Karpas-422 (cell line): ENCODE results near the gene NATD1. TPM values are rescaled to one million over a fixed set of nuclear protein-coding genes. Genes with fewer than 3 reads are reported as not detected.

Experiments used
- DNase-seq: peaks from one replicate; pipeline ENCODE4 v3.0.0-alpha.2; 2015
- H2AFZ ChIP-seq: fragments of 200-600 bp; sonication (generic); 2 replicates; pipeline ENCODE4 v1.6.1; 2014; ENCODE audit warnings: antibody characterized with exemption, low read length, mixed read lengths
- H3K27ac ChIP-seq: fragments of 200-600 bp; sonication (generic); 2 replicates; pipeline ENCODE4 v1.5.1; 2014; ENCODE audit warnings: mild to moderate bottlenecking, low read length, moderate library complexity
- H3K27me3 ChIP-seq: fragments of 200-600 bp; sonication (generic); 2 replicates; pipeline ENCODE4 v1.6.1; 2014; ENCODE audit warnings: low read length, mixed read lengths
- H3K36me3 ChIP-seq: fragments of 200-600 bp; sonication (generic); 2 replicates; pipeline ENCODE4 v1.6.1; 2014; ENCODE audit warnings: low read length, mixed read lengths; ENCODE audit not compliant: insufficient read depth
- H3K4me1 ChIP-seq: fragments of 200-600 bp; sonication (generic); 2 replicates; pipeline ENCODE4 v1.6.1; 2014; ENCODE audit warnings: mild to moderate bottlenecking, low read length, mixed read lengths
- H3K4me2 ChIP-seq: fragments of 200-600 bp; sonication (generic); 2 replicates; pipeline ENCODE4 v1.6.1; 2014; ENCODE audit warnings: low read length, low read depth, mild to moderate bottlenecking; ENCODE audit not compliant: poor library complexity, severe bottlenecking
- H3K4me3 ChIP-seq: fragments of 200-600 bp; sonication (generic); 2 replicates; pipeline ENCODE4 v1.5.1; 2014; ENCODE audit warnings: mild to moderate bottlenecking, antibody characterized with exemption, low read length, mixed read lengths
- H3K79me2 ChIP-seq: fragments of 200-600 bp; sonication (generic); 2 replicates; pipeline ENCODE4 v1.6.1; 2014; ENCODE audit warnings: mild to moderate bottlenecking, low read length, mixed read lengths
- H3K9ac ChIP-seq: fragments of 200-600 bp; sonication (generic); 2 replicates; pipeline ENCODE4 v1.6.0; 2014; ENCODE audit warnings: low read length
- H3K9me2 ChIP-seq: fragments of 200-600 bp; sonication (generic), shearing (Covaris generic); replicated peaks from 2 replicates; pipeline ENCODE4 v1.6.0; 2014; ENCODE audit warnings: mild to moderate bottlenecking, low read length, moderate library complexity; ENCODE audit not compliant: insufficient read depth
- H3K9me3 ChIP-seq: fragments of 300-700, 200-600 bp; sonication (generic); 2 replicates; pipeline ENCODE4 v1.6.1; 2014; ENCODE audit warnings: low read length, mixed read lengths
- H4K20me1 ChIP-seq: fragments of 200-600 bp; sonication (generic); 2 replicates; pipeline ENCODE4 v1.6.1; 2014; ENCODE audit warnings: mild to moderate bottlenecking, antibody characterized with exemption, low read length, low read depth; ENCODE audit not compliant: insufficient read depth
- total RNA-seq: library from RNA; depleted of rRNA; stranded (reverse); fragments of >200 nt; shearing (Covaris generic); gene quantifications from 2 replicates; pipeline ENCODE4 v1.2.3, GENCODE V29; 2014; ENCODE audit warnings: low replicate concordance

Gene NATD1
- total RNA-seq, 1 experiment from 2014 or later, result 0.45 TPM

- peak overlapping the region; percentile 83 for H3K4me2 ChIP-seq
- H2AFZ ChIP-seq, result peak overlapping the region; percentile 39; the same call in 1 of the 2 replicates
- peaks cover 95% of the 10 kb centered on the region for H3K79me2 ChIP-seq
- DNase-seq, result peak; percentile 79
- peak overlapping the region; percentile 79 for H3K4me3 ChIP-seq
- no peaks in the 10 kb centered on the region for H3K9me2 ChIP-seq
- H3K9ac ChIP-seq, result peak overlapping the region; percentile 96
- H3K9me3 ChIP-seq, result no peaks in the 10 kb centered on the region
- H3K36me3 ChIP-seq, result peaks cover 21% of the 10 kb centered on the region; the same call in 1 of the 2 replicates
- no peaks in the 10 kb centered on the region for H3K27me3 ChIP-seq
- peaks cover 29% of the 10 kb centered on the region for H3K4me1 ChIP-seq
- peak overlapping the region; percentile 63 for H3K27ac ChIP-seq
- H4K20me1 ChIP-seq, result peaks cover 38% of the 10 kb centered on the region; the same call in 1 of the 2 replicates
Observed at GRCh38 chr17:21213638-21214014, 39.6 kb downstream of the NATD1 start.

- Histone ChIP-seq H3K4me3 (peak overlapping the region; percentile 79), H3K27ac (peak overlapping the region; percentile 63), H3K4me2 (peak overlapping the region; percentile 83), H3K9me2 (no peaks in the 10 kb centered on the region), H3K9ac (peak overlapping the region; percentile 96), H4K20me1 (peaks cover 40% of the 10 kb centered on the region; the same call in 1 of the 2 replicates), H3K9me3 (no peaks in the 10 kb centered on the region), H3K4me1 (peaks cover 29% of the 10 kb centered on the region), H3K36me3 (peaks cover 21% of the 10 kb centered on the region; the same call in 1 of the 2 replicates), H3K27me3 (no peaks in the 10 kb centered on the region), H3K79me2 (peaks cover 93% of the 10 kb centered on the region), H2AFZ (no peak overlapping the region)
- DNase-seq, result no peak
Observed at GRCh38 chr17:21212826-21213637, 40.2 kb downstream of the NATD1 start.

GRCh38 chr17:21211825-21212479 lies 41.3 kb downstream of the NATD1 start:
- Histone ChIP-seq H4K20me1 (peaks cover 40% of the 10 kb centered on the region; the same call in 1 of the 2 replicates), H3K4me3 (peak overlapping the region; percentile 79; the same call in 1 of the 2 replicates), H3K4me1 (peaks cover 29% of the 10 kb centered on the region), H2AFZ (no peak overlapping the region), H3K79me2 (peaks cover 91% of the 10 kb centered on the region), H3K9me2 (no peaks in the 10 kb centered on the region), H3K9ac (peak overlapping the region; percentile 96), H3K4me2 (peak overlapping the region; percentile 83), H3K9me3 (no peaks in the 10 kb centered on the region), H3K27ac (no peak overlapping the region), H3K27me3 (no peaks in the 10 kb centered on the region), H3K36me3 (peaks cover 18% of the 10 kb centered on the region; the same call in 1 of the 2 replicates)
- DNase-seq, result no peak

- no peak overlapping the region for H3K27ac ChIP-seq
- no peak overlapping the region for H3K4me3 ChIP-seq
- H3K9ac ChIP-seq, result no peak overlapping the region
- H3K27me3 ChIP-seq, result no peaks in the 10 kb centered on the region
- H2AFZ ChIP-seq, result no peak overlapping the region
- H4K20me1 ChIP-seq, result peaks cover 43% of the 10 kb centered on the region; the same call in 1 of the 2 replicates
- no peak for DNase-seq
- H3K9me2 ChIP-seq, result no peaks in the 10 kb centered on the region
- H3K9me3 ChIP-seq, result no peaks in the 10 kb centered on the region
- peaks cover 15% of the 10 kb centered on the region; the same call in 1 of the 2 replicates for H3K36me3 ChIP-seq
- H3K79me2 ChIP-seq, result peaks cover 91% of the 10 kb centered on the region
- no peak overlapping the region for H3K4me2 ChIP-seq
- H3K4me1 ChIP-seq, result peaks cover 23% of the 10 kb centered on the region
Observed at GRCh38 chr17:21210411-21211076, 42.7 kb downstream of the NATD1 start.

GRCh38 chr17:21209511-21210175 lies 43.6 kb downstream of the NATD1 start:
- DNase-seq, result no peak
- Histone ChIP-seq H3K9ac (no peak overlapping the region), H3K4me1 (peaks cover 16% of the 10 kb centered on the region), H2AFZ (no peak overlapping the region), H3K79me2 (peaks cover 91% of the 10 kb centered on the region), H4K20me1 (peaks cover 51% of the 10 kb centered on the region; the same call in 1 of the 2 replicates), H3K9me2 (no peaks in the 10 kb centered on the region), H3K27me3 (no peaks in the 10 kb centered on the region), H3K9me3 (no peaks in the 10 kb centered on the region), H3K36me3 (peaks cover 15% of the 10 kb centered on the region; the same call in 1 of the 2 replicates), H3K4me2 (no peak overlapping the region), H3K27ac (no peak overlapping the region), H3K4me3 (no peak overlapping the region)

GRCh38 chr17:21208352-21208751 lies 44.9 kb downstream of the NATD1 start:
- H3K4me2 ChIP-seq, result no peak overlapping the region
- H3K4me3 ChIP-seq, result no peak overlapping the region
- H3K9me3 ChIP-seq, result no peaks in the 10 kb centered on the region
- H2AFZ ChIP-seq, result no peak overlapping the region
- H4K20me1 ChIP-seq, result peaks cover 55% of the 10 kb centered on the region; the same call in 1 of the 2 replicates
- no peak for DNase-seq
- no peaks in the 10 kb centered on the region for H3K27me3 ChIP-seq
- H3K79me2 ChIP-seq, result peaks cover 93% of the 10 kb centered on the region
- no peak overlapping the region for H3K27ac ChIP-seq
- peaks cover 15% of the 10 kb centered on the region; the same call in 1 of the 2 replicates for H3K36me3 ChIP-seq
- peaks cover 16% of the 10 kb centered on the region for H3K4me1 ChIP-seq
- no peak overlapping the region for H3K9ac ChIP-seq
- H3K9me2 ChIP-seq, result no peaks in the 10 kb centered on the region

- peaks cover 47% of the 10 kb centered on the region; the same call in 1 of the 2 replicates for H4K20me1 ChIP-seq
- H2AFZ ChIP-seq, result no peak overlapping the region
- peaks cover 92% of the 10 kb centered on the region for H3K79me2 ChIP-seq
- no peaks in the 10 kb centered on the region for H3K9me3 ChIP-seq
- H3K27ac ChIP-seq, result no peak overlapping the region
- no peak overlapping the region for H3K9ac ChIP-seq
- H3K4me1 ChIP-seq, result no peaks in the 10 kb centered on the region
- H3K36me3 ChIP-seq, result peaks cover 2% of the 10 kb centered on the region; the same call in 1 of the 2 replicates
- no peaks in the 10 kb centered on the region for H3K9me2 ChIP-seq
- no peaks in the 10 kb centered on the region for H3K27me3 ChIP-seq
- no peak for DNase-seq
- no peak overlapping the region for H3K4me2 ChIP-seq
- H3K4me3 ChIP-seq, result no peak overlapping the region
Observed at GRCh38 chr17:21204935-21205334, 48.3 kb downstream of the NATD1 start.
